SU-DHL-6 (cell line): ENCODE measurements around the gene ZSCAN22.
A peak's percentile ranks its signal among the peaks of the same experiment; 100 is the strongest.

Source experiments
- H2AFZ ChIP-seq: fragments of 200-600 bp; sonication (generic); 2 replicates; pipeline ENCODE4 v1.6.1; 2014; ENCODE audit warnings: low read depth, mild to moderate bottlenecking, moderate library complexity, mixed read lengths, antibody characterized with exemption, low read length; ENCODE audit not compliant: severe bottlenecking
- H3F3A ChIP-seq: fragments of 200-600 bp; shearing (Covaris generic); 2 replicates; pipeline ENCODE4 v1.6.0; 2016; ENCODE audit warnings: antibody characterized with exemption, mild to moderate bottlenecking; ENCODE audit not compliant: insufficient read depth
- H3K27ac ChIP-seq: fragments of 200-600 bp; sonication (generic); 2 replicates; pipeline ENCODE4 v1.5.1; 2016; ENCODE audit warnings: low read depth, mild to moderate bottlenecking, low read length, moderate library complexity, mixed read lengths
- H3K27me3 ChIP-seq: fragments of 200-600 bp; sonication (generic), shearing (Covaris generic); 2 replicates; pipeline ENCODE4 v1.6.0; 2014; ENCODE audit warnings: mild to moderate bottlenecking, low read length
- H3K36me3 ChIP-seq: fragments of 200-600 bp; sonication (generic); 2 replicates; pipeline ENCODE4 v1.6.1; 2014; ENCODE audit warnings: mild to moderate bottlenecking, low read length, mixed read lengths
- H3K4me2 ChIP-seq: fragments of 300-600, 200-600 bp; shearing (Covaris generic), sonication (generic); 2 replicates; pipeline ENCODE4 v1.6.0; 2014; ENCODE audit warnings: low read length, low read depth, mild to moderate bottlenecking; ENCODE audit not compliant: poor library complexity, severe bottlenecking
- H3K4me3 ChIP-seq: fragments of 200-600 bp; sonication (generic); 2 replicates; pipeline ENCODE4 v1.5.1; 2014; ENCODE audit warnings: antibody characterized with exemption, low read length, mild to moderate bottlenecking, mixed read lengths; ENCODE audit not compliant: insufficient read depth, poor library complexity, severe bottlenecking
- H3K79me2 ChIP-seq: fragments of 200-600 bp; sonication (generic); 2 replicates; pipeline ENCODE4 v1.6.1; 2014; ENCODE audit warnings: mild to moderate bottlenecking, low read length, moderate library complexity; ENCODE audit not compliant: insufficient read depth
- H3K9ac ChIP-seq: fragments of 200-600 bp; sonication (generic); 2 replicates; pipeline ENCODE4 v1.7.0; 2014; ENCODE audit warnings: mild to moderate bottlenecking, low read length
- H3K9me2 ChIP-seq: fragments of 200-600 bp; sonication (generic); replicated peaks from 2 replicates; pipeline ENCODE4 v1.6.1; 2014; ENCODE audit warnings: low read length; ENCODE audit not compliant: insufficient read depth
- H3K9me3 ChIP-seq: fragments of 200-600 bp; sonication (generic); 2 replicates; pipeline ENCODE4 v1.6.1; 2014; ENCODE audit warnings: low read length, mixed read lengths; ENCODE audit not compliant: insufficient read depth
- H4K20me1 ChIP-seq: fragments of 200-600 bp; sonication (generic); 2 replicates; pipeline ENCODE4 v1.6.1; 2014; ENCODE audit warnings: low read depth, mild to moderate bottlenecking, antibody characterized with exemption, low read length, moderate library complexity, mixed read lengths
- EZH2phosphoT487 ChIP-seq: fragments of 200-600 bp; sonication (generic), shearing (Covaris generic); conservative IDR thresholded peaks from 2 replicates; pipeline ENCODE4 v1.6.1; 2018; ENCODE audit warnings: mild to moderate bottlenecking, antibody characterized with exemption, low read length, moderate library complexity, mixed read lengths
- TF ChIP-seq, protein P1 (sequence below): fragments of 200-600 bp; sonication (generic); IDR thresholded peaks from one replicate; pipeline ENCODE4 v1.5.1; 2017; ENCODE audit warnings: antibody characterized with exemption, mild to moderate bottlenecking, low read length, moderate library complexity; ENCODE audit not compliant: insufficient read depth, poor library complexity, severe bottlenecking

The ZSCAN22 gene

DNA sequence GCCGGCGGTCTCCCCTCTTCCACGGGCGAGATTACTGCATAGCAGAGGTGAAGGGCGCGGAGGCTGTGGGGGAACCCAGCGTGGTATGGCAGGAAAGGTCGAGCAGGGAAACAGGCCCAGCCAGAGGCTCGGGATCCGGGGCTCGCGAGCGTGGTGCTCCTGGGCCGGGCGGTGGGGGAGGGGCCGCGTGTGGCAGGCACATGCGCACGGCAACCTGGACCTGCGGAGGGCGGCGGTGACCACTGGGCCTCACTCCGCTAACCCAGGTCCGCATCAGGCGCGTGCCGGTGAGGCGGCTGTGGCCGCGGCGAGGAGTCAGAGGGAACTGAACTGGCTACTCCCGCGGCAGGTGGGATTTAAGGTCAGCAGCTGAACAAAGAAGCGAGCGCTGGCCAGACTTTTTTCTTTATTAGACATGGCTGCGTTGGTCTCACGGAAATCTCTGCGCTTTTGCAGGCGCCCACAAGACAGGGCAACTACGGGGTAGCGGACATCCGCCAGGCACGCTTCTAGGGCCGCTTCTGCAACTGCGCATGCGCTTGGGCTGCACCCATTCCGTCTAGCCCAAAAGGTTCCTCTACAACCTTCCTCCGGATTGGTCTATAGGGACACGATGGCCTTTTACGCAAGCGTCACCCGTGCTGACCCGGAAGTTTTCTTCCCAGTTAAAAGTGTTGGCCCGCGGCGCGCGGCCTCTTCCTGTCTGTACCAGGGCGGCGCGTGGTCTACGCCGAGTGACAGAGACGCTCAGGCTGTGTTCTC lies 60.0 kb downstream of the ZSCAN22 start, which contains the start of gene RPS5:
Gene RPS5, plus strand, starts transcription at position 694 of the 762 bp plus-strand sequence. CDS start 869 bp downstream, outside the sequence.
- Histone ChIP-seq H2AFZ (no peak within 1 kb of the TSS), H4K20me1 (peaks cover 21% of the 10 kb centered on the region), H3K9ac (peak within 1 kb of the TSS; percentile 98), H3K9me3 (no peaks in the 10 kb centered on the region), H3K36me3 (peaks cover 16% of the 10 kb centered on the region), H3F3A (peaks cover 13% of the 10 kb centered on the region), H3K27me3 (no peaks in the 10 kb centered on the region), H3K4me3 (peak within 1 kb of the TSS; percentile 99), H3K27ac (peak within 1 kb of the TSS; percentile 92), H3K79me2 (peaks cover 45% of the 10 kb centered on the region), H3K9me2 (no peaks in the 10 kb centered on the region), H3K4me2 (peak within 1 kb of the TSS; percentile 87)
- TF ChIP-seq EZH2phosphoT487 = no peak
- TF ChIP-seq, protein P1, sequence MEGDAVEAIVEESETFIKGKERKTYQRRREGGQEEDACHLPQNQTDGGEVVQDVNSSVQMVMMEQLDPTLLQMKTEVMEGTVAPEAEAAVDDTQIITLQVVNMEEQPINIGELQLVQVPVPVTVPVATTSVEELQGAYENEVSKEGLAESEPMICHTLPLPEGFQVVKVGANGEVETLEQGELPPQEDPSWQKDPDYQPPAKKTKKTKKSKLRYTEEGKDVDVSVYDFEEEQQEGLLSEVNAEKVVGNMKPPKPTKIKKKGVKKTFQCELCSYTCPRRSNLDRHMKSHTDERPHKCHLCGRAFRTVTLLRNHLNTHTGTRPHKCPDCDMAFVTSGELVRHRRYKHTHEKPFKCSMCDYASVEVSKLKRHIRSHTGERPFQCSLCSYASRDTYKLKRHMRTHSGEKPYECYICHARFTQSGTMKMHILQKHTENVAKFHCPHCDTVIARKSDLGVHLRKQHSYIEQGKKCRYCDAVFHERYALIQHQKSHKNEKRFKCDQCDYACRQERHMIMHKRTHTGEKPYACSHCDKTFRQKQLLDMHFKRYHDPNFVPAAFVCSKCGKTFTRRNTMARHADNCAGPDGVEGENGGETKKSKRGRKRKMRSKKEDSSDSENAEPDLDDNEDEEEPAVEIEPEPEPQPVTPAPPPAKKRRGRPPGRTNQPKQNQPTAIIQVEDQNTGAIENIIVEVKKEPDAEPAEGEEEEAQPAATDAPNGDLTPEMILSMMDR = no peak

DNA sequence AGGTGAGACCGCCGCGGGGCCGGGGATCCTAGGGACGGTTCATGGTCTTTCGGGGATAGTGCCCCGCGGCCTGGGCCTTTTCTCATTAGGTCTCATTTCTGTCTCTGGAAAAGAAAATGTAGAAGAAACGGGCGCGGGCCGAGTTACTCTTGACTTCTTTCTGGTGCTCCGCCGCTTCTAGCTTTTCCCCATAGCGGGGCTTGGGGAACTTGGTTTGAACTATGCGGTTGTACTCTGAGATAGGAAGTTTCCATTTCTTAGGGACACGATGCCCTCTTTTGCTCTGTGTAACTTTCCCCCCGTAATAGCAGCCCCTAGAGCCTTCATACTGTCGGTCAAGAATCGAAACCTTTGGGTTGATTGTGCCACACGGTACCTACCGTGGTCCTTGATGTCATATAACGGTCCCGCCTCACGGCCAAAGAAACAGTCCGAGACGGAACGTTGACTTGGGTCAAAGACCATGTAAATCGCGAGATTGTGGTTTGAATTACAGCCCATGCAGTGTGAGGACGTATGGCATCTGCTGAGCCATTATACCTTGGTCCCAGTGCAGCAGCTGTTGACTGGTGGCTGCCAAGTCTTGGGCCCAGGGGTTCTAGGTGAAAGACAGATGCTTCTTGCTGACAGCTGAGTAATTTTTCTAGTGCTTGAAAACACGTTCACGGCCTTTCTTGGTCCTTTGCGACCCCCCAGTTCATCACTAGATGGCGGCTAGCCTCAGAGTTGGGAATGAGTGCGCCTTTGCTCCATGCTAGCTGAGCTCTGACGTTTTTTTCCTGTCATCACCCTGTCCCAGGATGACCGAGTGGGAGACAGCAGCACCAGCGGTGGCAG lies 60.8 kb downstream of the ZSCAN22 start:
- peak overlapping the region; percentile 45 for H3K27ac ChIP-seq
- H3K36me3 ChIP-seq = peaks cover 16% of the 10 kb centered on the region
- no peaks in the 10 kb centered on the region for H3K27me3 ChIP-seq
- H3K9me2 ChIP-seq = no peaks in the 10 kb centered on the region
- H3K9me3 ChIP-seq = no peaks in the 10 kb centered on the region
- TF ChIP-seq, protein P1 = no peak
- no peak for TF ChIP-seq EZH2phosphoT487
- H3K4me2 ChIP-seq = peak overlapping the region; percentile 87
- peak overlapping the region; percentile 99 for H3K4me3 ChIP-seq
- H3K79me2 ChIP-seq = peaks cover 43% of the 10 kb centered on the region
- peaks cover 23% of the 10 kb centered on the region for H4K20me1 ChIP-seq
- H3F3A ChIP-seq = peaks cover 7% of the 10 kb centered on the region; the same call in 1 of the 2 replicates
- peak overlapping the region; percentile 98 for H3K9ac ChIP-seq
- no peak overlapping the region for H2AFZ ChIP-seq

DNA sequence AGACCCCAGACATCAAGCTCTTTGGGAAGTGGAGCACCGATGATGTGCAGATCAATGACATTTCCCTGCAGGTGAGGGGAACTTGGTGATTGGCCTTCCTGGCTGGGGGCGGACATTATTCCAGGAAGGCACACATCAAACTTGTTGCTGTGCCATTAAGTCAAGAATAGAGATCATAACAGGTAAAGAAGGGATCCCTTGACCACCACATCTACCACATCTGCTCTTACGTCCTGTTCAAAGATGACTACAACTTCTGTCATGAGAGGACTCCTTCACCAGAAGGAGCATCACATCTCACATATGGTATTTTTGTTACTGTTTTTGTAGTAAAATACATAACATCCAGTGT lies 61.4 kb downstream of the ZSCAN22 start:
- H4K20me1 ChIP-seq = peaks cover 27% of the 10 kb centered on the region
- H3K4me3 ChIP-seq = peak overlapping the region; percentile 99
- no peak for TF ChIP-seq EZH2phosphoT487
- TF ChIP-seq, protein P1 = no peak
- no peaks in the 10 kb centered on the region for H3K9me3 ChIP-seq
- no peak overlapping the region for H2AFZ ChIP-seq
- H3K79me2 ChIP-seq = peaks cover 43% of the 10 kb centered on the region
- H3K27me3 ChIP-seq = no peaks in the 10 kb centered on the region
- H3F3A ChIP-seq = peaks cover 11% of the 10 kb centered on the region; the same call in 1 of the 2 replicates
- peak overlapping the region; percentile 87 for H3K4me2 ChIP-seq
- H3K36me3 ChIP-seq = peaks cover 22% of the 10 kb centered on the region
- H3K9ac ChIP-seq = peak overlapping the region; percentile 98
- H3K27ac ChIP-seq = no peak overlapping the region
- no peaks in the 10 kb centered on the region for H3K9me2 ChIP-seq
